ENCODE data around the gene PRG3.

The PRG3 gene

GRCh38 chr11:57359896-57360690, 20.9 kb downstream of the PRG3 start:
- no peak for DNase-seq (ENCODE audit: low read depth, low spot score)

- DNase-seq (ENCODE audit: low read depth, low spot score) = no peak
These were observed 21.6 kb downstream of the PRG3 start for GRCh38 chr11:57359396-57359795.

GRCh38 chr11:57358991-57359390, 22.0 kb downstream of the PRG3 start:
- peak; percentile 40 for DNase-seq (ENCODE audit: low read depth, low spot score)

- DNase-seq (ENCODE audit: low read depth, low spot score) = no peak
These were observed 22.4 kb downstream of the PRG3 start for GRCh38 chr11:57358543-57358961.

- no peak for DNase-seq (ENCODE audit: low read depth, low spot score)
These were observed 23.1 kb downstream of the PRG3 start for GRCh38 chr11:57357856-57358255.

- no peak for DNase-seq (ENCODE audit: low read depth, low spot score)
These were observed 23.6 kb downstream of the PRG3 start for GRCh38 chr11:57357310-57357709.

- no peak for DNase-seq (ENCODE audit: low read depth, low spot score)
These were observed 24.7 kb downstream of the PRG3 start for GRCh38 chr11:57356268-57356667.

GRCh38 chr11:57354699-57355098, 26.3 kb downstream of the PRG3 start:
- no peak for DNase-seq (ENCODE audit: low read depth, low spot score)

- no peak for DNase-seq (ENCODE audit: low read depth, low spot score)
These were observed 27.1 kb downstream of the PRG3 start for GRCh38 chr11:57353852-57354251.

- no peak for DNase-seq (ENCODE audit: low read depth, low spot score)
These were observed 27.5 kb downstream of the PRG3 start for GRCh38 chr11:57353446-57353845.

- DNase-seq (ENCODE audit: low read depth, low spot score) = no peak
These were observed 27.9 kb downstream of the PRG3 start for GRCh38 chr11:57353036-57353435.

GRCh38 chr11:57349491-57350274, 31.3 kb downstream of the PRG3 start:
- DNase-seq (ENCODE audit: low read depth, low spot score) = peak; percentile 84

- DNase-seq (ENCODE audit: low read depth, low spot score) = no peak
These were observed 32.2 kb downstream of the PRG3 start for GRCh38 chr11:57348636-57349313.

GRCh38 chr11:57348052-57348451, 32.9 kb downstream of the PRG3 start:
- no peak for DNase-seq (ENCODE audit: low read depth, low spot score)

GRCh38 chr11:57347336-57347735, 33.6 kb downstream of the PRG3 start:
- DNase-seq (ENCODE audit: low read depth, low spot score) = no peak

GRCh38 chr11:57345555-57346211, 35.3 kb downstream of the PRG3 start:
- peak; percentile 83 for DNase-seq (ENCODE audit: low read depth, low spot score)

- DNase-seq (ENCODE audit: low read depth, low spot score) = no peak
These were observed 36.1 kb downstream of the PRG3 start for GRCh38 chr11:57344826-57345225.

GRCh38 chr11:57343825-57344224, 37.1 kb downstream of the PRG3 start:
- peak; percentile 29 for DNase-seq (ENCODE audit: low read depth, low spot score)

- DNase-seq (ENCODE audit: low read depth, low spot score) = no peak
These were observed 38.2 kb downstream of the PRG3 start for GRCh38 chr11:57342702-57343101.

GRCh38 chr11:57341250-57341808, 39.6 kb downstream of the PRG3 start:
- DNase-seq (ENCODE audit: low read depth, low spot score) = no peak

- DNase-seq (ENCODE audit: low read depth, low spot score) = peak; percentile 95
These were observed 40.8 kb downstream of the PRG3 start for GRCh38 chr11:57340039-57340615.
